ENCODE measurements around the gene JAGN1.
"Not testable (repeated sequence)": the region's sequence is repeated elsewhere in the genome, so short reads cannot be mapped to it uniquely, and the experiment has no call there.

JAGN1 gene

DNA sequence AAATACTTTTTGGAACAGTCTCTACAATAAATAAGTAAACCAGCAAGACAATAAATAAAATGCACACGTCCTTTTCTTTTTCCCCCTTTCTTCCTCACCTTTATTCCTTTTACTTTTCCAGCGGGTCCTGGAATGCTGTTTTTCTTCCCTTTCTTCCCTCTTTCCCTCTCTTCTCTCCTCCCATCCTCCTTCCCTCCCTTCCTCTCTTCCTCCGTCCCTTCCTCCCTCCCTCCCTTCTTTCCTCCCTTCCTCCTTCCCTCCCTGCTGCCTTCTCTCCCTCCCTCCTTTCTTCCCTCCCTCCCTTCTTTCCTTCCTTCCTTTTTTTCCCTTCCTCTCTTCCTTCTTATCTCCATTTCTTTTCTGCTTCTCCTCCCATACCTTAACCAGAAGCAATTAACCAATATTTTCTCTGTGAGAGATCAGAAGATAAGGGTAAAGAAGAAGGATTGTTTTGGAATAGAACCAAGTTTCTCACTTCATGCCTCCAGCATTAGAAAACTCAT, 8.9 kb downstream of the JAGN1 start:
- no peak for DNase-seq

GRCh38 chr3:9900965-9901415, 10.6 kb downstream of the JAGN1 start:
- DNase-seq = not testable (repeated sequence)

GRCh38 chr3:9901967-9902366, 11.6 kb downstream of the JAGN1 start:
- peak; percentile 91 for DNase-seq

DNA sequence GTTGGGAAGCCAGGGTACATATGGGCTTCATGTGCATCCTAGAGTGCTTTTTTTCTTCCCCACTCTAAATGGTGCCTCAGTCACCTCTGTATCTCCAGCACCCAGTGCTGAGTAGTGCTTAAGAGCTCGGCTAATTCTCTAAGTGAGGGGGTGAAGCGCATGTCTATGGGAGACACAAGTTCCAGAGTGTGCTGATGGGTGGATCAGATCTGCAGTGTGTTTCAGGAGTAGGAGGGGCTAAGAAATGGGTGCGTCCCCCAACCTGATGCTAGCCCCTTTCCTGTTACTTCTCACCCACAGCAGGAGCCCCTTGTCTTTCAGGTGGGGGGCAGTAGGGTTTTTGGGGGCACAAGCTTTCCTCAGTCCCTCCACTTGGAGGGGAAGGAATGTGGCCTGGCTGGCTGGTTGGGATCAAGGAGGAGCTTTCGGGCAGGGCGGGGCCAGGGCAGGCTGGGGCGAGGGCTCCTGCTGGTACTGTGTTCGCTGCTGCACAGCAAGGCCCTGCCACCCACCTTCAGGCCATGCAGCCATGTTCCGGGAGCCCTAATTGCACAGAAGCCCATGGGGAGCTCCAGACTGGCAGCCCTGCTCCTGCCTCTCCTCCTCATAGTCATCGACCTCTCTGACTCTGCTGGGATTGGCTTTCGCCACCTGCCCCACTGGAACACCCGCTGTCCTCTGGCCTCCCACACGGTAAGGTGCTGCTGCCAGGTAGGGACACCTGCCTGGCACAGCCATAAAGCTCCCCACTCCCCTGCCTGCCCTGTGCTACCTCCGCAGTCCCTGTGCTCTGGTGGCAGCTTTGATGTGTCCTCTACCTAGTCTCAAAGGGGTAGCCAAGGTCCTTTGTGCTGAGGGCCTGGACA, 12.2 kb downstream of the JAGN1 start, which contains the start of gene IL17RE:
IL17RE (plus strand) TSS at position 477 of the 866 bp plus-strand sequence; CDS start at position 562, 85 bp downstream.
- DNase-seq = peak; percentile 58

- DNase-seq = no peak
Measured at GRCh38 chr3:9903238-9903624, 12.8 kb downstream of the JAGN1 start.

- no peak for DNase-seq
Measured at GRCh38 chr3:9903904-9904303, 13.5 kb downstream of the JAGN1 start.

GRCh38 chr3:9906480-9906879, 16.1 kb downstream of the JAGN1 start:
- DNase-seq = no peak

DNA sequence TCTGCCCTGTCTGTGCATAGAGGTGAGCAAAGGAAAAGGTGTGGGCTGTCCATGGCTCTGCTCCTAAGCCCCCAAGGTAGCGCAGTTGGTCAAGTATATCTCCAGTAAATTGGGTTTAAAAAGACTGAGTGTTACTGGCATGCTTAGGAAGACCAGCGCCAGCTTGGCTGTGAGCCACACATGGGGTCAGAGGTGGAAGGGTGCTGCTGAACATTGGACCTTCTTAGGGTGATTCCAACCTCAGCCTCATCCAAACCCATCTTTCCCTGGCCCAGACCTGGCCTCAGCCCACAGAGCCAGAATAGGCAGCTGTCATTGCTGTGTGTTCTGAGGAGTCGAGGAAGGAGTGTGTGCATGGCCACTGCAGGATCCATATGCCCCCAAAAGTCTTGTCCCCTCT, 17.9 kb downstream of the JAGN1 start:
- DNase-seq = no peak

DNA sequence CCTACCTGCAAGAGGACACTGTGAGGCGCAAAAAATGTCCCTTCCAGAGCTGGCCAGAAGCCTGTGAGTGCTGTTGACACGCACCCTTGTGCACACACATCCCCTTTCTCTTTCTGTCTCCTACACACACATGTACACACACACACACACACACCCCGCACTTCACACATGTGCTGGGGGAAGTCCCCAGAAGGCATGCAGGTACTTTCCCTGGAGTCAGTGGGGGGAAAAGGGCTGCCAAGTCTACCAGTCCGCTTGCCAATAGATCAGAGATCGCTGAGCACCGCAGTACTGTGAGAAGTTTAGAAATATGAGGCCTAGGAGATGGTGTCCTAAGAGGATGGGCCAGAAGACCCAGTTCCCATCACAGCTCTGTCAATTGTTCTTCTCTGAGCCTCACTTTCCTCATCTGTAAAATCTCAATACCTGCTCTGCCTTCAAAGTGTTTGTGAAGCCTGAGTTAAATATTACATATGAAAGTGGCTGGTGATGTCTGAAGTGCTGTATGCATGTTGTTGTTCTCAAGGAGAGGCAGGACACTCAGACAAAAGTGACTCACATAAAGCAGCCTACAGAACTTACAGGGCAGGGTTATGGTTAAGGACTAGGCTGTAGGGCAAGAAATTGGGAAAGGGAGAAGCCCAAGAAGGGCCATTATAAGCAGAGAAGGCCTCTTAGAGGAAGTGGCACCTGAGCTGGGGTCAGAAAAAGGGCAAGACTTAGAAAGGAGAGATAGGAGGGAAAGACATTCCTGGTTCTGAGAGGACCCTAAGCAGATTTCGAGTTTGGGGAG, 19.0 kb downstream of the JAGN1 start:
- no peak for DNase-seq

- no peak for DNase-seq
Measured at GRCh38 chr3:9911863-9912262, 21.5 kb downstream of the JAGN1 start.

DNA sequence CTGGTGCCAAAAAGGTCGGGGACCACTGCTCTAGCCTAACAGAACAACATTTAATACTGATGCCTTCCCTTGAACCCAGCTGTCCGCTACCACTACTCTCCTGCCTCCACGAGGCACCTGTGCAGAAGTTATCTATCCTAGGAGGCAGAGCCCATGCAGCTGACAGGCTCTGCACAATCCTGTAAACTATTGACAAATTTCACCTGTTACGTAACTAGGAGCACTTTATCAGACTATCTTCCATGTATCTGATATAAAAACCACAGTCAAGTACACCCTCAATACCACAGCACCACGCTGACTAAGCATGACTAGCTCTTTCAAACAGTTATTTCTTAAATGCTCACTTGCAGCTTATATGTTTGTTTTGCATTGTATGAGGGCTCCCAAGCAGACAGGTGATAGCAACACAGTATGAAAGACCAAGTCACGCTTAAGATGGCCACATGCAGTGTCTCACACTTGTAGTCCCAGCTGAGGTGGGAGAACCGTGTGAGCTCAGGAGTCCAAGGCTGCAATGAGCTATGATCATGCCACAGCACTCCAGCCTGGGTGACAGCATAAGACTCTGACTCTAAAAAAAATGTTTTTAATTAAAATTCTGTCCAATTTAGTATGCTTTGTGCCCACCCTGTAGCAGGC, 22.0 kb downstream of the JAGN1 start:
- no peak for DNase-seq

GRCh38 chr3:9913601-9914000, 23.2 kb downstream of the JAGN1 start:
- no peak for DNase-seq

DNA sequence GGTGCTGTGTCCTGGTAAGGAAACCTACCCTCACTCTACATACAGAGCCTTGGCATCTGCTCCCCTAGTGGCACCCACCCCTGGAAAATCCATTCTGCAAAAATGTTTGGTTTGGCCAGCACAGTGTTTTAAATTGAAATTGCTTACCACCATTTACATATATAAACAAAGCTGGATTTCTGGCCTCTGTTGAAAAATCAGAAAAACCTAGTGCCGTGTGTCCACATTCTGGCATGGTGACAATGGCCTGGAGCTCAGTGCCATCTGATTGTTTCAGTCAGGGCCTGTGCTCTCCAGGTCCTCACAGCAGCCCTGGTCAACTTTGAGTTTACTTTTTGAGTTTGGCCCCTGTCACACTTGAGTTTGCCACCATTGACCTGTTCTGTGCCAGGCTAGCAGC, 23.6 kb downstream of the JAGN1 start:
- DNase-seq = no peak

GRCh38 chr3:9914559-9915253, 24.3 kb downstream of the JAGN1 start:
- DNase-seq = no peak

DNA sequence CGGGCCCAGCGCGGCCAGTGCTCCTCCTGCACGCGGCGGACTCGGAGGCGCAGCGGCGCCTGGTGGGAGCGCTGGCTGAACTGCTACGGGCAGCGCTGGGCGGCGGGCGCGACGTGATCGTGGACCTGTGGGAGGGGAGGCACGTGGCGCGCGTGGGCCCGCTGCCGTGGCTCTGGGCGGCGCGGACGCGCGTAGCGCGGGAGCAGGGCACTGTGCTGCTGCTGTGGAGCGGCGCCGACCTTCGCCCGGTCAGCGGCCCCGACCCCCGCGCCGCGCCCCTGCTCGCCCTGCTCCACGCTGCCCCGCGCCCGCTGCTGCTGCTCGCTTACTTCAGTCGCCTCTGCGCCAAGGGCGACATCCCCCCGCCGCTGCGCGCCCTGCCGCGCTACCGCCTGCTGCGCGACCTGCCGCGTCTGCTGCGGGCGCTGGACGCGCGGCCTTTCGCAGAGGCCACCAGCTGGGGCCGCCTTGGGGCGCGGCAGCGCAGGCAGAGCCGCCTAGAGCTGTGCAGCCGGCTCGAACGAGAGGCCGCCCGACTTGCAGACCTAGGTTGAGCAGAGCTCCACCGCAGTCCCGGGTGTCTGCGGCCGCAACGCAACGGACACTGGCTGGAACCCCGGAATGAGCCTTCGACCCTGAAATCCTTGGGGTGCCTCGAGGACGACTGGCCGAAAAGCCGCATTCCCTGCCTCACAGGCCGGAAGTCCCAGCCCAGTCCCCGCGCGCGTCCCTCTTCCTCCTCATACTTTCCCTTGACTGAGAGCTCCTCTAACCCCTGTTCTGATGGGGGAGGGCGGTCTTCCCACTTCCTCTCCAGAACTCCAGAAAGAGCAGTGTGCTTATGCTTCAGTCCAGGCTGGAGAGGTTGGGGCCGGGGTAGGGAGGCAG, 25.1 kb downstream of the JAGN1 start:
- no peak for DNase-seq

GRCh38 chr3:9916346-9916733, 25.9 kb downstream of the JAGN1 start:
- DNase-seq = no peak

GRCh38 chr3:9916734-9917680, 26.6 kb downstream of the JAGN1 start, which contains the start of gene IL17RC:
Gene IL17RC (plus strand): TSS chr3:9917098. CDS start chr3:9917316, 218 bp downstream.
- no peak for DNase-seq

DNA sequence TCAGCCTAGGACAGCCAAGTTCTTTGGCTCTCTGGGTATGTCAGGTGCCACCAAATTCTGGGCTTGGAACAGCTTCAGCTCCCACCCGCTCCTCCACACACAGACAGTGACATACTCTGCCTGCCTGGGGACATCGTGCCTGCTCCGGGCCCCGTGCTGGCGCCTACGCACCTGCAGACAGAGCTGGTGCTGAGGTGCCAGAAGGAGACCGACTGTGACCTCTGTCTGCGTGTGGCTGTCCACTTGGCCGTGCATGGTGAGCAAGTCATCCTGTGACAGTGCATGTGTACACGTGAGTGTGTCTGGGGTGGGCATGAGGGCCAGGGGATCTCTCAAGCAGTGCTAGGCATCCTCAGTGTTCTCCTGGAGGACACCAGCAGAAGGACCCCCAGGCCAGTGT, 27.4 kb downstream of the JAGN1 start:
- no peak for DNase-seq

DNA sequence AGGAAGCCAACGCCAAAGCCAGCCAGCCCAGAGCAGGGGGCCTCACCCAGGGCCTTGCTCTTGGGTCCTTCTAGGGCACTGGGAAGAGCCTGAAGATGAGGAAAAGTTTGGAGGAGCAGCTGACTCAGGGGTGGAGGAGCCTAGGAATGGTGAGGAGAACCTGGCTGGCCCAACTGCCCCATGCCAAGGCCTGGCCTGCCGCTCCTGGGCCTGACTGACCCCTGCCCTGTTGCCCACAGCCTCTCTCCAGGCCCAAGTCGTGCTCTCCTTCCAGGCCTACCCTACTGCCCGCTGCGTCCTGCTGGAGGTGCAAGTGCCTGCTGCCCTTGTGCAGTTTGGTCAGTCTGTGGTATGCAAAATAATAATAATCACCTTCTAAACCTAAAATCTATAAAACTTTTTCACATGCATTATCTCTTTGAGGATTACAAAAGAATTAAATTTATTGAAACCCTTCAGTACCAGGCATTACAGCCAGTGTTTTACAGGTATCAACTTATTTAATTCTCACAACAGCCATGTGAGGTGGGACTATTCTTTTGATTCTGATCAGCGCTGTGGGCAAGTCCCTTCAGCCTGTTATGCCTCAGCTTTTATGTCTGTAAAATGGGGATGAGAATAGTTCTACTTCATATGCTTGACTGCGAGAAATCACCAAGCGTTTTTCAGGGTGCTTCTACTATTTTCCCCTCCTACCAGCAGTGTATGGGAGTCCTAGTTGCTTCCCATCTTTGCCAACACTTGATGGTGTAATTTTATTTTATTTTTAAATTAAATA, 28.0 kb downstream of the JAGN1 start:
- DNase-seq = no peak

All from GDM1 (cell line).